HPDE6-E6E7 (cell line): ENCODE measurements around the gene PHLDA2.
"Not testable (repeated sequence)": the region's sequence is repeated elsewhere in the genome, so short reads cannot be mapped to it uniquely, and the experiment has no call there.

ENCODE experiments used
- DNase-seq: peaks from one replicate; pipeline ENCODE4 v3.0.0; 2011; ENCODE audit warnings: missing footprints; ENCODE audit errors: extremely low spot score

PHLDA2 gene

DNA sequence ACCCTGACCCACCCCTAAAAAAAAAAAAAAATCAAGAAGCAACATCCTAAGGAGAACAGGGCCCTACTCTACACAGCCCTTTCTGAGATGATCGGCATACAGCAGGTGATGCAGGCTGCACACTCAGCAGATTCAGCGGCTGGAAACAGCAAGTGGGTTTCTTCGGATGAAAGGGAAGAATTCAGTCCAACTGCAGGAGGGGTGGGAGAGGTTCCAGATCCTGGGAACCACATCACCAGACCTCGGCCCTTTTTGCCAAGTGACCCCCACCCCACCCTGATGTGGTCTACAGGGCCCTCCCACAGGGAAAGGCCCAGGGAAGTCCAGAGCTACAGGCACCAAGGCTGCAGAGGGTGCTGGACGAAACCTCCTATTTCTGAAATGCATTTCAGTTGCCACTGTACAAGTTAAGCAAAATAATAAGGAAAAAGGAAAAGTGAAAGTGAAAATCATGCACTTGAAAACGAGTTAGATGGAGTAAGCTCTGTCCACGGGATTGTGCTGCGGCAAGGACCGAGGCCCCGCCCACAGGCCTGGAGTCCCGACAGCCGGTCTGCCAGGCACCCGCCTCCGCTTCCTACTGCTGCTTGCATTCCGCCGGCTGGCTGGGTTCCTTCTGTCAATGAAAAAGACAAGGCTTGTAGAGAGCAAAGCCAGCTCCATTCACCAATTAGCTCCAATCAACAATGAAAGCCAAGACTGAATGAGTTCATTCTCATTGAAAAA lies 16.0 kb upstream of the PHLDA2 start:
- DNase-seq: no peak

DNA sequence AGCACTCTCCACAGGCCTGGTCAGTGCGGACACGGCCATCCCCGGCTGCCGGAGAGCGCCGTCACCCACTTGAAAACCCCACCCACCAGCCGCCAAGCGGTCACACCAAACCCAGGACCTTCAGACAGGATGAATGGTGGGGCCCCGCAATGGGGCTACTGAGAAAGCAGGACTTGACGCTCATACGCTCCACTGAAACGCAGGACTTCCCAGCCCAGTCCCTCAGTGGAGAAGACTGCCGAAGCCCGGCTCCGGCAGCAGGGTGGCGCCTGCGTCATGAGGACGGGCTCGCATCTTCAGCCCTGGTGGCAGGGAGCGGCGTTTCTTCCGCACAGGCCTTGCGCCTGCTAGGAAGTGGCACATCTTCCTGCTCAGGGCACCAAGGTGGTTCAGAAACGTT lies 15.3 kb upstream of the PHLDA2 start:
- no peak for DNase-seq

DNA sequence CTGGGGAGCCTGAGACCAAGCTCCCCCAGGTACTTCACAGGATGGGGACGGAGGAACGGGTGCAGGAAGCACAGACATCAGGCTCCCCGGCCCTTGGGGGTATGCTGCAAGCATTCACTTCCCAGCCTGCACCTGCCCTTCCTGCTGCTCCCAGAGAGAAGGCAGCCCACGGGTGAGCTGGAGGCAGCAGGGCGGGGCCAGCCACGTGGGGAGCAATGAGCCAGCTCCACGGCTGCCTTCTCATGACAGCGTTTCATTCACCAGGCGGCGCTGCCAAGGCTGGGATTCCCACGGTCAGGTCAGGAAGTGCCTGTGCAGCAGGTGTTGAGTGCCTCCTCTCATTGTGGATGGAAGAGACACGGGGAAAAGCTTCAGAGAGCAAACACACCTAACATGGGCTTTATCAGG lies 14.5 kb upstream of the PHLDA2 start:
- no peak for DNase-seq

- no peak for DNase-seq
Observed at GRCh38 chr11:2942872-2943710, 13.9 kb upstream of the PHLDA2 start.

GRCh38 chr11:2942447-2942846 lies 13.2 kb upstream of the PHLDA2 start:
- DNase-seq: no peak

DNA sequence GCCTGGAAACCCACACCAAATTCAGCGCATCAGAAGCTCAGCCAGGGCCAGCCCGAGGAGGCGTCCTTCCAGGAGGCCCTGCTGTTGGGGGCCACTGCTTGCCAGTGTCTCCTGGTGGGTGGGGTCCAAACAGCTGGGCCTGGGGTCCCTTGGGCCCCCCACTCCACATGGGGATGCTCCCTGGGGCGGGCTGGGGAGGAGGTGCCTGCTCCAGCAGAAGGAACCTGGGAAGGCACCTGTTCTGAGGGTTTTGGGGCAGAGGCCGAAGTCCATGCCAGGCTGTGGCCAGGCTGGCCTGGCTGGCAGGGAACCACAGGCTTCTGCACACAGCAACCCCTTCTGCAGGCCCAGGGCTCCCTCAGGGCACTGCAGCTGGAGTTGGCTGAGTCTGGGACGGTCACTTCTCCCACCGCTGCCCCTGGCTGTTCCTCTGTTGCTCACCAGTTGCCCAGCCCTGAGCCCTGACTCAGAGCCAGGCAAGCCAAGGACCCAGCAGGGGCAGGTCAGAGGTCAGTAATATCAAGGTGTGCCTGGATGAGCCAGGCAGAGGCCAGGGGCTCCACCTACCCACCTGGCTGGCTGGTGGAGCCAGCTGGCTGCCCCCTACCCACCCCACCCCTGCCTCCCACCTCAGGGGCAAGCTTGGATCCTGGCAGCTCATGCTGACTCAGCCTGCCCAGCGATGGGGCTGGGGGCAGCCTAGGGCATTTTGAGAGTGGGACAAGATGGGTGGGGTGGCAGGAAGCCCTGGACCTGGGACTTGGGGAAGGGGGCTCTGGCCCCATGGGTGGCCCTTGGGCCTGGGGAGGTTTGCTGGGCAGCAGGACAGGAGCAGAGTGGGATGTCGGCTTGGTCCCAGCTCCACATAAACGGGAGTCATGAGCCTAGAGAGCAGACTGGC lies 12.0 kb upstream of the PHLDA2 start:
- no peak for DNase-seq

- DNase-seq: no peak
Observed at GRCh38 chr11:2940147-2940920, 11.1 kb upstream of the PHLDA2 start.

GRCh38 chr11:2938458-2939418 lies 9.5 kb upstream of the PHLDA2 start:
- not testable (repeated sequence) for DNase-seq

DNA sequence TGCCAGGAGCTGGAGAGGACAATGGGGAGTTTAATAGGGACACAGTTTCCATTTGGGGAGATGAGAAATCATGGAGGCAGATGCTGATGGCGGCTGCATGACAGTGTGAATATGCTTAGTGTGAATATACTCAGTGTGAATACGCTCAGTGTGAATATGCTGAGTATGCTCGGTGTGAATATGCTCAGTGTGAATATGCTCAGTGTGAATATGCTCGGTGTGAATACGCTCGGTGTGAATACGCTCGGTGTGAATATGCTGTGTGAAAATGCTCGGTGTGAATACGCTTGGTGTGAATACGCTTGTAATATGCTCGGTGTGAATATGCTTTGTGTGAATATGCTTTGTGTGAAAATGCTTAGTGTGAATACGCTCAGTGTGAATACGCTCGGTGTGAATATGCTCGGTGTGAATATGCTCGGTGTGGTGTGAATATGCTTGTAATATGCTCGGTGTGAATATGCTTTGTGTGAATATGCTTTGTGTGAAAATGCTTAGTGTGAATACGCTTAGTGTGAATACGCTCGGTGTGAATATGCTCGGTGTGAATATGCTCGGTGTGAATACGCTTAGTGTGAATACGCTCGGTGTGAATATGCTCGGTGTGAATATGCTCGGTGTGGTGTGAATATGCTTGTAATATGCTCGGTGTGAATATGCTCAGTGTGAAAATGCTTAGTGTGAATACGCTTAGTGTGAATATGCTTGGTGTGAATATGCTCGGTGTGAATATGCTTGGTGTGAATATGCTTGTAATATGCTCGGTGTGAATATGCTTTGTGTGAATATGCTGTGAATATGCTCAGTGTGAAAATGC lies 8.6 kb upstream of the PHLDA2 start:
- DNase-seq: not testable (repeated sequence)

- DNase-seq: no peak
Observed at GRCh38 chr11:2934611-2935239, 5.5 kb upstream of the PHLDA2 start.

GRCh38 chr11:2934021-2934550 lies 4.9 kb upstream of the PHLDA2 start:
- DNase-seq: no peak

- DNase-seq: peak; percentile 76
Observed at GRCh38 chr11:2933375-2934020, 4.3 kb upstream of the PHLDA2 start.

DNA sequence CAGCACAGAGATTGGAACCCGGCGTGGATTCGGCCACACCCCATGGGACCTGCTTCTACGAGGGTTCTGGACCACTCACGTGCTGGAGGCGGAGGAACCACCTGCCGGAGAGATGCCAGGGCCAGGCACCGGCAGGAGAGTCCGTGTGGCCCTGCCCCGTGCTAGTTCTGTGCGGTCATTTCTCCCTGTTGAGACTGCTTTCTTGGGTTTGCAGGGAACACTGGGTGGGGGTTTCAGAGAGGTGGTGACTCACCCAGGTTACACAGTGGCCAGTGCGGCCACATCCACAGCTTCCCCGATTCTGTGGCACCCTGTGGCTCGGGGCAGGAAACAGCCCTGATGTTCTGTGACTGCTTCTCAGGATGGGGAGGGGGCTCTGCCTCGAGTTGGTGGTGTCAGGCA lies 3.6 kb upstream of the PHLDA2 start:
- DNase-seq: no peak

- no peak for DNase-seq
Observed at GRCh38 chr11:2931771-2932738, 2.8 kb upstream of the PHLDA2 start.

DNA sequence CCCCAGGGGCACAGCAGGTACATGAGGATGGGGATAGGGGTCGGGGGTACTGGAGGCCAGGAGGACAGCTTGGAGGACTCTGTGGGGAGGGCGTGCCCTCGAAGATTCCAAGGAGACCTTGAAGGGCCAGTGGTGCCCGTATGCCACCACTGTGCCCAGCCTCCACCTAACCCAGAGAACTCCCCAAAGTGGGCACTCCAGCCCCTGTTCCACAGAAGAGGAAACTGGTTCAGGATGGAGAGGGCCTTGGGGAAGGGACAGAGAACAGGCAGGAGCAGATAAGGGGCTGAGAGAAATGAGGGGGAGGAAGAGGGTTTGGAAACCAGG lies 2.2 kb upstream of the PHLDA2 start:
- no peak for DNase-seq

DNA sequence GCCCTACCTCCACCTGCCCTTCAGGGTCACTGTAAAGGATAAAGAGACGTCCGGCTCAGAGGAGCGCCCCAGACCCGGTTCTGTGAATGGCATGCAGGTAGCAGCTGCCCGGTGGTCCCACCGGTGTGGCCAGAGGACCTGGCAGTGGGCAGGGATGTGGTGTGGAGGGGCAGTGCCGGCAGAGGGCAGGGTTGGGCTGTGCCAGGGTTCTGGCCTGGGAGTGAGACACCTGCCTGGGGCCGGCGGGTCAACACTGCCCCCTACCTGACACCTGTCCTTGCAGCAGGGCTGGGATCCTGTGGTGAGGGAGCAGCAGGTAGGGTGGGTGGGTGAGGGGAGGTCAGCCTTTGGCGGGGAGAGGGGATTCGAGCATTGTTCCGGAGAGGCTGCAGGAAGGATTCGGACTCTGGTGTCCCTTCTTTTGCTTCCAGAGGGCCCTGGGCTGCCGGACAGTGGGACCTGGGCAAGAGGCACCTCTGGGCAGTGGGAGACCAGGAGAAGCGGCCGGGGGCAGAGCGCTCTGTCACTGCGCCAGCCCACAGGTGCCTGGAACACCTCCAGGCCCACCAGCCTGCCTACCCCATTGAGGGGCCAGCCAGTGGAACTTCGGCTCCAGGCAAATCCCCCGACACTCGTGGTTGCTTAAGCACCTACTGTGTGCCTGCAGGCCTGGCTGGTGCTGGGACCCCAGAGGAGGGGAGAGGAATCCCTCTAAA lies 1.6 kb upstream of the PHLDA2 start:
- DNase-seq: no peak
